Measurements from ENCODE around the gene ANO5. TPM values are rescaled to one million over a fixed set of nuclear protein-coding genes. Genes with fewer than 3 reads are reported as not detected.

Gene ANO5
- polyA plus RNA-seq, 4 donors: 0.45 to 8.0 (median 5.0) TPM

Other genes with a start within 250 kb of the ANO5 start
- not detected for gene SLC17A6, start 145.3 kb downstream of the ANO5 start, polyA plus RNA-seq (ENCODE audit: insufficient read length in 4 of 4)

Measured in left renal pelvis (tissue), 4 donors.